Activated CD8-positive, alpha-beta memory T cell treated with anti-CD3 and anti-CD28 coated beads, Interleukin-2, amount 50 U/mL, for 24 hours (primary cell): ENCODE results near the gene CDH13.

ENCODE experiments used
- DNase-seq: peaks from one replicate; pipeline ENCODE4 v3.0.0-alpha.2; 2020; ENCODE audit errors: extremely low read depth

Gene CDH13

DNA sequence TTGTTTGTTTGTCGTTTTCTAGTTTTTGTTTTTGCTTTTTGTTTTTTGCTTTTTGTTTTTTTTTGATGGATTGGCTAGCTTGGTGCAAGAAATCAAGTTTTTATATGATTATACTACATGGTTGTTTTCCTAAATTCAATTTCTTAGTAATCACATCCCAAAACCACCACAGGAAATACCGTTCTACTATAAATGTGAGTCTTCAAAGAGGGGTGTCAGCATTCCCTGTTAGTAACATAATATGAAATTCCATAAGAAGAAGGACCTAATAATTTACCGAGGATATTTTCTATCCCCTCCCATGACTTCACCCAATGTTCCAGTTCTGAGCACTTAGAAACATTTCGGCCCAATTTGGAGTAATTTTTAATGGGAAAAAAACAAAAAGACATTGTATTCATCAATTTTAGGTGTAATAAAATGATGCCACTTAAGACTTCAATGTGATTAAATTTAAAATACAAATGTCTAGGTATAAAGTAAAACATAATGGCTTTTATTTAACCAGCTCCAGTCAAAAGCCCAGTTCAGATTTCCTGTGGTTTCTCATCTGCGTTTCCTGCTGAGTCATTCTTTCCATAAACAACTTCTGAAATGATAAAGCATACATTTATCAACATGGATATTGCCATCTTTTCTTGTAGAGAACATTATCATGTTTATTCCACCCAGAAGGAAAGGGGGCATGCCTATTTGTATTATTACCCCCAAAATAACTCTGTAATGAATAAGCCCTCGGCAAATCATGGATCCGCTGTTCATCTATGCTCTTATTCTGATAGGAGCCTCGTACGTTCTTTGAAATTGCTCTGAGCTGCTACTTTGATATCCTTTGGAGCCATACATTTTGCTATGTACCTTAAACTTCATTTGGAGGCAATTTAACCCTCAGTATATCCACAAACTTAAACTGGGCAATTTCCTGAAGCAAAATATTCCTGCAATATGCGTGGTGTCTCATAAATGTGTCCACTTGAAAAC, 1209.1 kb downstream of the CDH13 start:
- DNase-seq: no peak

DNA sequence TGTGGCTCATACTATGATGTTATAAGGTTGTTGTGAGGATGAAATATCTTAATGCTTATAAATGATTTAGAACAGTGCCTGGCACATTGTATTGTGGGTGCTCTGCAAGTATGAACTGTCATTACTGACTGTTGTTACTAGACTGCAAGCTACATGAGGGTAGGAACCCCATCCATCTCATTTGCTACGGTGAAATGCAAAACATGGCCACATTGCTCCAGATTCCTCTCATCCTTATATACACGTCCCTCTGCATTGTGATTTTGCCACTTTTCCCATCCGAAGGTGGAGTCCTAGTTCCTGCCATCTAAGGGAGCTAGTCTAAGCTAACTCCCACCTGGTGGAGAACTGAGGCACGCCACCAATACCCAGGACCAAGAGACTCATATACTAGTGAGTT, 1210.8 kb downstream of the CDH13 start:
- DNase-seq: no peak

DNA sequence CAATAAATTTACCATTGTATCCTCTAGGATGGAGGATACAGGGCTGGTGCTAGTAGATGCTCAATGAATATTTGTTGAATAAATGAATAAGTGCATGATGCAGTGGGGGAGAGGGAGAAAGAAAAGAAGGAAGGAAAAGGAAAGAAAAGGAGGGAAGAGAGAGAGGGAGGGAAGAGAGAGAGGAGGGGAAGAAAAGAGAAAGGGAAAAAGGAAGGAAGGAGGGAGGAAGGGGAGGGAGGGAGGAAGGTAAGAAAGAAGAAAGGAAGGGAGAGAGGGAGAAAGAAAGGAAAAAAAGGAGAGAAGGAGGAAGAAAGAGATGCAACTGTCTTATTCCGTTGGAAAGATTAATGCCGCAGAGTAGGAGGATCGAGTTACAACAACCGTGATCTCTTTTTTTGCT, 1211.4 kb downstream of the CDH13 start:
- no peak for DNase-seq

GRCh38 chr16:83839561-83839960, 1212.8 kb downstream of the CDH13 start:
- DNase-seq: no peak

- DNase-seq: no peak
Observed at GRCh38 chr16:83840060-83840617, 1213.4 kb downstream of the CDH13 start.

GRCh38 chr16:83842291-83842690, 1215.5 kb downstream of the CDH13 start:
- DNase-seq: no peak

- no peak for DNase-seq
Observed at GRCh38 chr16:83842756-83843507, 1216.2 kb downstream of the CDH13 start.

GRCh38 chr16:83843657-83844056, 1216.9 kb downstream of the CDH13 start:
- no peak for DNase-seq

- no peak for DNase-seq
Observed at GRCh38 chr16:83845263-83845662, 1218.5 kb downstream of the CDH13 start.

DNA sequence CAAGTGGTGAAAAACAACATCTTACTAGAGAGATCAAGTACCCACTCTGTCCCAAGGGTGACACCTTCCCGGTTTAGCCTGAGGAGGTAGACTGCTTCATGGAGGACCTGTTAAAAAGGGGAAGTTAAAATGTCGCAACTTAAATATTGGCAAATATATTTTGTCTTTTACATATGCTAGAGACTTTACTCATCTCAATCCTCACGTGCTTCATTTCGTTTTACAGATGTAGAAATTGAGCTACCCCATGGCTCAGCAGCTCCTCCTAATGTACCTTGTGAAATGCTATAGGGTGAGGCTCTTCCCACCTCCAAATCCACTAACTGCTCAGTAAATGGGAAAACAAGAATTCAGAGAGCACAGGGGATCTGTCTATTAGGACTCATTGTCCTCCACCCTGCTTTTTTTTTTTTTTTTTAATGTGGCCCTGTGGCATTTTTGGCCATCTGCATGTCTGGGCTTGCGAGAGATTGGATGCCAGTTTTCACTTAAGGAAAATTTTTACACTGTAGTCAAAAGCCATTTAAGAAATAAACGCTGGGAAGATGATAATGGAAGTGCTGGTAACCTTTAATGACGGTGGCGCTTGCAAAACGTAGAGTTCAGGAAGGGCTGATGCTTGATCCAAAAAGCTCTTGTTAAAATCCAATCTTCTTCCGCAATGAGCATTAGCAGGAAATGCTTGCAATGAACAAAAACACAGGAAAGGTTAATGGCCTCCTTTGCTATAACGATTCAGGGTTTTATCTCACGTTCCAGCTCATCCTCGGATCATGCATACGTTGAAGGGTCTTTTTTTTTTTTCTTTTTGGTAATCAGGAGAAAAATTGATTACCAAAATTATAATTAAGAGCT, 1220.8 kb downstream of the CDH13 start:
- DNase-seq: no peak

DNA sequence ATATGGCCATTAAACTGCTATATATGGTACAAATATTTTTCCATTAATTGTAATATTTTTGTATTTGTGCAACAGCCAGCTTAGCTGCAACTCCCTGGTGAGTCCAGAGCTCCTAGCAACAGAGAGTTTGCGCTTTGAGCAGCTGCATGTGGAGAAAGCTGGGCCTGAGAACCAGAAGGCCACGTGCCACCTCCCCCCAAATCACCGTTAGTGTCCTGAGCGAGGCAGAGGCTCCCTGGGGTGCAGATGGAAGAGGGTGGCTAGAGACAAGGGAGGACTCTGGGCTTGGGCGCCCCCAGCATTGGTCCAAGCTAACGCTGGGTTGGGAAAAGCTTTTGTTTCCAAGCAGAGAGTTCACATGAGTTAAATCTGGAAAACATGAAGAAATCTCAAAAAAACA, 1222.7 kb downstream of the CDH13 start:
- no peak for DNase-seq
